ENCODE measurements around the gene DGKI. TPM values are rescaled to one million over a fixed set of nuclear protein-coding genes. Genes with fewer than 3 reads are reported as not detected.

The DGKI gene
- total RNA-seq, 4 donors from 2014 or later, result 0.66 to 2.9 (median 1.7) TPM

GRCh38 chr7:137488038-137488437, 358.7 kb downstream of the DGKI start:
- WGBS, result 61% methylated on average over 1 of the region's 1 CpG
- Histone ChIP-seq H3K9me3 (no peaks in the 10 kb centered on the region), H3K4me3 (no peak overlapping the region), H3K27ac (replicated peaks in 1 of 4) (no peak overlapping the region), H3K27me3 (no peaks in the 10 kb centered on the region), H3K36me3 (no peaks in the 10 kb centered on the region), H3K4me1 (no peaks in the 10 kb centered on the region)
- no peak for DNase-seq (ENCODE audit: extremely low spot score)
- TF ChIP-seq EP300 (IDR thresholded peaks at IDR 0.05) (no peak), CTCF (IDR thresholded peaks at IDR 0.05) (no peak), POLR2A (IDR thresholded peaks at IDR 0.05; ENCODE audit: low read depth) (no peak), POLR2AphosphoS5 (IDR thresholded peaks at IDR 0.05) (no peak)
- intact Hi-C loops (cut with DNase I), result no loop called here

GRCh38 chr7:137485818-137486217, 361.0 kb downstream of the DGKI start:
- H3K4me1 ChIP-seq, result no peaks in the 10 kb centered on the region
- H3K9me3 ChIP-seq, result no peaks in the 10 kb centered on the region
- H3K4me3 ChIP-seq, result no peak overlapping the region
- no peak for DNase-seq (ENCODE audit: extremely low spot score)
- intact Hi-C loops (cut with DNase I), result no loop called here
- no peak for TF ChIP-seq EP300 (IDR thresholded peaks at IDR 0.05)
- no peak for TF ChIP-seq POLR2AphosphoS5 (IDR thresholded peaks at IDR 0.05)
- no peak for TF ChIP-seq POLR2A (IDR thresholded peaks at IDR 0.05; ENCODE audit: low read depth)
- TF ChIP-seq CTCF (IDR thresholded peaks at IDR 0.05), result no peak
- 79% methylated on average over 2 of the region's 2 CpGs for WGBS
- H3K36me3 ChIP-seq, result no peaks in the 10 kb centered on the region
- H3K27me3 ChIP-seq, result no peaks in the 10 kb centered on the region
- no peak overlapping the region for H3K27ac ChIP-seq (replicated peaks in 1 of 4)

GRCh38 chr7:137484326-137484725, 362.4 kb downstream of the DGKI start:
- WGBS, result 61% methylated on average over 1 of the region's 1 CpG
- H3K9me3 ChIP-seq, result no peaks in the 10 kb centered on the region
- TF ChIP-seq POLR2AphosphoS5 (IDR thresholded peaks at IDR 0.05) (no peak), POLR2A (IDR thresholded peaks at IDR 0.05; ENCODE audit: low read depth) (no peak), CTCF (IDR thresholded peaks at IDR 0.05) (no peak), EP300 (IDR thresholded peaks at IDR 0.05) (no peak)
- no peak overlapping the region for H3K4me3 ChIP-seq
- no peaks in the 10 kb centered on the region for H3K27me3 ChIP-seq
- H3K4me1 ChIP-seq, result no peaks in the 10 kb centered on the region
- H3K27ac ChIP-seq (replicated peaks in 1 of 4), result no peak overlapping the region
- H3K36me3 ChIP-seq, result no peaks in the 10 kb centered on the region
- no peak for DNase-seq (ENCODE audit: extremely low spot score)
- intact Hi-C loops (cut with DNase I), result no loop called here

- 88% methylated on average over 4 of the region's 4 CpGs for WGBS
- intact Hi-C loops (cut with DNase I), result no loop called here
- no peak for TF ChIP-seq EP300 (IDR thresholded peaks at IDR 0.05)
- no peak for TF ChIP-seq POLR2A (IDR thresholded peaks at IDR 0.05; ENCODE audit: low read depth)
- no peak for TF ChIP-seq POLR2AphosphoS5 (IDR thresholded peaks at IDR 0.05)
- TF ChIP-seq CTCF (IDR thresholded peaks at IDR 0.05), result no peak
Measured at GRCh38 chr7:137482466-137482865, 364.3 kb downstream of the DGKI start.

GRCh38 chr7:137480824-137481365, 365.9 kb downstream of the DGKI start:
- intact Hi-C loops (cut with DNase I), result no loop called here

More at GRCh38 chr7:137482466-137482865, 364.3 kb downstream of the DGKI start:
- Histone ChIP-seq H3K9me3 (no peaks in the 10 kb centered on the region), H3K4me3 (no peak overlapping the region), H3K4me1 (no peaks in the 10 kb centered on the region), H3K36me3 (no peaks in the 10 kb centered on the region), H3K27ac (replicated peaks in 1 of 4) (no peak overlapping the region), H3K27me3 (no peaks in the 10 kb centered on the region)
- DNase-seq (ENCODE audit: extremely low spot score), result no peak

More at GRCh38 chr7:137480824-137481365, 365.9 kb downstream of the DGKI start:
- Histone ChIP-seq H3K36me3 (no peaks in the 10 kb centered on the region), H3K27ac (replicated peaks in 1 of 4) (no peak overlapping the region), H3K4me1 (no peaks in the 10 kb centered on the region), H3K4me3 (no peak overlapping the region), H3K9me3 (no peaks in the 10 kb centered on the region), H3K27me3 (no peaks in the 10 kb centered on the region)
- DNase-seq (ENCODE audit: extremely low spot score), result no peak
- WGBS, result 59% methylated on average over 3 of the region's 3 CpGs
- TF ChIP-seq POLR2A (IDR thresholded peaks at IDR 0.05; ENCODE audit: low read depth), result no peak
- TF ChIP-seq EP300 (IDR thresholded peaks at IDR 0.05), result no peak
- TF ChIP-seq CTCF (IDR thresholded peaks at IDR 0.05), result no peak
- no peak for TF ChIP-seq POLR2AphosphoS5 (IDR thresholded peaks at IDR 0.05)
